ENCODE measurements around the gene TNFSF8.

Gene TNFSF8

DNA sequence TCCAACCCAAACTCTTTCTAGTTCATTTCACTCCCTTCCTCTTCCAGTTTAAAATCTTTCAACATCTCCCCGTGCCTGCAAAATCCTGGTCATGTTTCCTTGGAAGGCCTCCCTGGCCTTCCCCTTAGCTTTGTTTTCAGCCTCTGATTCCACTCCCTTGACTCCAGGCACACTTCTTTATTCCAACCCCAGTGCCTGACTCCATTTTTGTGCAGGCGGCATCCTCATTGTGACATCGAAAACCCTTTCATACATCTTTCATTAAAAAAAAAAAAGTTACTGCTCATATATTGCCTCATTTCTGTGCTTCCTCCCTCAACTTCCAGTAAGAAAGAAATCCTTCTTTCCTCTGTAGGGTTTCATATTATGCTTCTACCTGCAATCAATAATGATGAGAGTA, 7.1 kb upstream of the TNFSF8 start:
- FAIRE-seq, result no peak
- DNase-seq (ENCODE audit: insufficient read length, low spot score), result no peak

DNA sequence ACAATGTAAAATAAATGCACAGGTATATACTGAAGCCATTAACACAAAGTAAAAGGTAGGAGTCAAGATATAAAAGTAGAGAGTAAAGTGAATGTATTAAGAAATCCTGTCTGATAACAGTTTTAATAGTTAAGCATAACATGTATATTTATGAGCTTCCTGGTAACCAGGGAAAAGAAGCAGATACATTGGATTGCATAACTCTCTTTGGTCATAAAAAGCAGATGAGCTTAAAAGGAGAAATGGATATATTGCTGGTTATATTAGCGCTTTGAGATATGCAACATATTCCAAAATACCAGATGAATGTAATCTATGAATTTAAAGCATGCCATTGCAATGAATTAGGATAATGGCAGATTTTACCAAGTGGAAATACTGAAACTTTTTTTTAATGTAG, 6.2 kb upstream of the TNFSF8 start:
- no peak for FAIRE-seq
- DNase-seq (ENCODE audit: insufficient read length, low spot score), result no peak

GRCh38 chr9:114935119-114935518, 4.7 kb upstream of the TNFSF8 start:
- no peak for FAIRE-seq
- no peak for DNase-seq (ENCODE audit: insufficient read length, low spot score)

DNA sequence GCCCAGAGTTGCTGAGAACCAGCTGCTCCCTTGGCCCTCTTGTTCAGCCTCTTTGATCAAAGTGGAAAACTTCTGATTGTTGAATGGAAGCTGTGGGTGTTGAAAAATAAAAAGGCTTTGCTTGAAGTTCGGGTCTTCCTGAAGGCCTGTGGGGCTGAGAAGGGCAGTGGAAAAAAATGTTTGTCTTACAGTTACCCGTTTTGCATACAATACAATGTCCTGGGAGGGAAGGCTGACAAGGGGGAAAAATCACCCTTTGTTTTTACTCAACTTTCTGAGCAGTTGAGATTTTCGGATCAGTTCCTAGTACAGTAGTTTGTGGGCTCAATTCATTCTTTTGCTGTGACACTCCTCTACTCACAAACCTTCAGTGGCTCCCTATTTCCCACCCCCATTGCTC, 2.1 kb upstream of the TNFSF8 start:
- no peak for DNase-seq (ENCODE audit: insufficient read length, low spot score)

DNA sequence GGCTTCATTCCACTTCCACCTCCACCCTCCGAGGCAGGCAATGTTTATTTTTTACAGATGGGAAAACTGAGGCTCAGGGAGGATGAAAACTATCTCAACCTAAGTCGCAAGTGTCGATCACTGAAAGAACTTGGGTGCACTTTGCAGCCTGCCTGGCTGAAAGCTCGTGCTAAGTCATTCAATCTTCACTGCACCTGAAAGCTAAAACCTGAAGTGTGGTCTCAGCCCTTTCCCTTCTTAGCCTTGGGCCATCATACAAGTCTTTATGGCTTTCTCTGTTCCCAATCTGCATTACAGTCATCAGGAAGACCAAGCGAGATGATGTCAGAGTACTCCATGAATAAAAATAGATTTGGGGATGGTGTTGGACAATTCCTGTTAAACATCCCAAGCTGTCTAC, 1.0 kb upstream of the TNFSF8 start:
- FAIRE-seq, result no peak
- DNase-seq (ENCODE audit: insufficient read length, low spot score), result no peak

More for the DNA sequence above, 2.1 kb upstream of the TNFSF8 start:
- no peak for FAIRE-seq

GRCh38 chr9:114929201-114929600, 1.2 kb downstream of the TNFSF8 start:
- FAIRE-seq (no peak), DNase-seq (ENCODE audit: insufficient read length, low spot score) (no peak)

DNA sequence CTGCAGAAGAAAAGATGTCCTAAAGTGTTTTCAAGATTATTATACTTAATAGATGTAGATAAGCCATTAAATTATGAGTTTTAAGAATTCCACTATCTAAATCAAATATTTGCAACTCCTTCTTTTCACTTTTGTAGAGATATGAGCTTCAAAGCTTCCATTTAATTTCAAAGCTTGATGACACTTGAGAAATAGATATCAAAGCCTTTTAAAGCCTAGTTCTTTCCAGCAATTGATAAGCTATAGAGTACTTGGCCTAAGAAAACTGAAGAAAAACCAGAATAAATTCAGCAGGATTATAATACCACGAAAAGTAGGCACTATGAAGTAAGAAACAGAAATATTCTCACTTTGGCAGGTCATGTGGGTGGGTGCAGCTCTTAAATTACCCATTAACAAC, 1.7 kb downstream of the TNFSF8 start:
- no peak for DNase-seq (ENCODE audit: insufficient read length, low spot score)
- FAIRE-seq, result no peak

- FAIRE-seq, result no peak
These were observed 2.3 kb downstream of the TNFSF8 start for GRCh38 chr9:114928136-114928535.

GRCh38 chr9:114925672-114926071, 4.7 kb downstream of the TNFSF8 start:
- DNase-seq (ENCODE audit: insufficient read length, low spot score) (no peak), FAIRE-seq (no peak)

More at GRCh38 chr9:114928136-114928535, 2.3 kb downstream of the TNFSF8 start:
- DNase-seq (ENCODE audit: insufficient read length, low spot score), result no peak

DNA sequence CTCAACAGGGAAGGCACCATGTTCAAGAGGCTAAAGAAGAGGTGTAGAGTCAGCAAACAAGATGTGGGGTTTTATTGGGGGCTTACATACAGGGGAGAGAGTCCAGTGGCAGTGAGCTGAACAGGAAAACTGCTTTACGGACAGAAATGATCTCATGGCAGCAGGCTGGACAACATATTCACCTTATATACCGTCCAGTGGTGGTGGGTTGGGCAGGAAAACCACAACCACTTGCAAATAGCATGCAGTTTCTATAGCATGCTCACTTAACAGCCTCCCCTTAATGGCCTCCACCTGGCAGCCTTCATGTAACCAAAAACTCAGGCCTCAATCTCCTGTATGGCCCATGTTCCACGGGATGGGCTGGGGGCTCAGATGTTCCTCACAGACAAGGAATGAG, 5.4 kb downstream of the TNFSF8 start:
- FAIRE-seq (no peak), DNase-seq (ENCODE audit: insufficient read length, low spot score) (no peak)

GRCh38 chr9:114924327-114924726, 6.1 kb downstream of the TNFSF8 start:
- DNase-seq (ENCODE audit: insufficient read length, low spot score) (no peak), FAIRE-seq (no peak)

- FAIRE-seq (no peak), DNase-seq (ENCODE audit: insufficient read length, low spot score) (no peak)
These were observed 6.5 kb downstream of the TNFSF8 start for GRCh38 chr9:114923918-114924317.

DNA sequence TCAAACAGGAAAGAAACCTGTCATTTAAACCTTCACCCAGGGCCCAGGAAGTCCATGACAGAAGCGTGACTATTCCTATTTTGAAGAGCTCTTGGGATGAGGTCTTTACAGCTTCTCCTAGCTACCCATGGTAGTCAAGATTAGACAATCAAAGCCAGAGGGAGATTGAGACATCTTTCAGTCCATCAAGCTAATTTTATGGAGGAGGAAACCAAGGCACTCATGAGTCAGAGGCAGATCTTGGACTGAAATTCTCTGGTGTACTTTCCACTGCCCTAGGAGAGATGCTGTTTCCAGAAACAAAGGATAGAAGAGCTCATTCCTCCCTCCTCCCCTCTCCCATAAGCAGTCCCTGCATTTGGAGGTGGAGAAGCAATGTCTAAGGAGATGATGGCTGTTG, 9.2 kb downstream of the TNFSF8 start:
- no peak for FAIRE-seq
- no peak for DNase-seq (ENCODE audit: insufficient read length, low spot score)

- FAIRE-seq (no peak), DNase-seq (ENCODE audit: insufficient read length, low spot score) (no peak)
These were observed 10.8 kb downstream of the TNFSF8 start for GRCh38 chr9:114919611-114920010.

GRCh38 chr9:114916481-114916880, 13.9 kb downstream of the TNFSF8 start:
- no peak for FAIRE-seq
- no peak for DNase-seq (ENCODE audit: insufficient read length, low spot score)

GRCh38 chr9:114914139-114914538, 16.3 kb downstream of the TNFSF8 start:
- no peak for FAIRE-seq

DNA sequence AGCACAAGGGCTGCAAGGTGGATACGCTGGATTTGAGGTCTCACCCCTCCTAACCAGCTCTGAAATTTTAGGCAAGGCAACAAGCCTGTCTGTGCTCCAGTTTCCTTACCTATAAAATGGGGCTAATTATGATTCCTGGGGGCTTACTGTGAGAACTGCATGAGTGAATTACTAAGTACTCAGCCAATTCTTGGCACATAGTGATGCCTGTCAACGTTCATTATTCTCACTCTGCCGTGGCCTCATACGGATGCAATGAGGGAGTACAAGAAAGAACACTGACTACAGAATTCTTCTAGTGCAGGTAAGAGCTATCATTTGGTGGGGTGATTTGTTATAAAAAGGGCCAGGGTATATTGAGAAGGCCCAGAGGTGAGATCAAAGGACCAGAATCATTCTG, 16.7 kb downstream of the TNFSF8 start:
- DNase-seq (ENCODE audit: insufficient read length, low spot score) (no peak), FAIRE-seq (no peak)

More at GRCh38 chr9:114914139-114914538, 16.3 kb downstream of the TNFSF8 start:
- no peak for DNase-seq (ENCODE audit: insufficient read length, low spot score)

- DNase-seq (ENCODE audit: insufficient read length, low spot score) (no peak), FAIRE-seq (no peak)
These were observed 17.2 kb downstream of the TNFSF8 start for GRCh38 chr9:114913217-114913616.

GRCh38 chr9:114911167-114911821, 19.1 kb downstream of the TNFSF8 start:
- DNase-seq (ENCODE audit: insufficient read length, low spot score) (peak; percentile 45), FAIRE-seq (no peak)

GRCh38 chr9:114910541-114910940, 19.9 kb downstream of the TNFSF8 start:
- no peak for FAIRE-seq

DNA sequence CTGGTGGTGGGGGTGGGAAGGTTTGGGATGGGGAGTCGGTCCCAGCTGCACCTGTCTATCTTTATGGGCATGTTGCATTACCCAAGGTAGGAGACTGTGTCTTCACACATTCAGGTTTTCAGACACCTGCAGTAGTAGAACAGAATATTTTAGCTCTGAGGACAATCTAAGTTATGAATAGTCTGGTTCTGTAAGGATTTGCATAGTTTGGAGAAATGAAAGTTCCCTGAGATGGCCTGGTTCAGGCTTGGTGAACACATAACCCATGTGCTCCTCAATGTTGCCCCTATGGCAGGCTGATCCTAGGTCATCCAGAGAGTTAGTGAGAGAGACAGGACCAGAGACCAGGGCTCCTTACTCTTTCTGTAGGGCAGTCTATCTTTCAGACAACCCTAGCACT, 20.7 kb downstream of the TNFSF8 start:
- FAIRE-seq (no peak), DNase-seq (ENCODE audit: insufficient read length, low spot score) (no peak)

More at GRCh38 chr9:114910541-114910940, 19.9 kb downstream of the TNFSF8 start:
- DNase-seq (ENCODE audit: insufficient read length, low spot score), result no peak

DNA sequence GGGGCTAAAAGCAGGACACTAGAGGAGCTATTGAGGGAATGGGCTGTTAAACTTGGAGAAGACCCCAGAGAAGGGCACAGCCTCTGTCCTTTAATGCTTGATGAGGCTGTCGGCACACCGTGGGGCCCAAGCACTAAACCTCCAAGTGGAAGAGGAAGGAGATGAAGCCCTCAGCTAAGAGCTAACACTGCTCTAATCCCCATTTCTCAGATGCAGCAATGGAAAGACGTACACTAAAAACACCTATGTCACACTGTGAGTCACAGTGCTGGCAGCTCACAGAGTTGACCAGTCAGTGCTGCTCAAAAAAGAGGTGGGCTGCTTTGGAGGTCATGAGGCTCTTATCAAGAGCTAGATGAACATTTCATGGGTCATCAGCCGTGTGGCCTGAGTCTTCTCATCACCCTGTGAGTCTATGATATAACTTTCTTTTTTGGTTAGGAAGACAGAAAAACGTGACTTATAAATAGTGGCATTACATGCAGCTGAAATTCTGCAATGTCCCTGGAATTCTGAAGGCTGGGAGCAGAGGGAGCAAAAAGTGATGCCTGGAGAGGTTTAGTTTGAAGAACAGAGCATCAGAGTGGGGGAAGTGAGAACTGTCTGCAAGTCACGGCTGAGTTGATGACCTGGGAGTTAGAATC, 21.5 kb downstream of the TNFSF8 start:
- DNase-seq (ENCODE audit: insufficient read length, low spot score) (no peak), FAIRE-seq (no peak)

Measured in HTR-8/SVneo (cell line).